ENCODE measurements around the gene AHCTF1.
"Not testable (repeated sequence)": the region's sequence is repeated elsewhere in the genome, so short reads cannot be mapped to it uniquely, and the experiment has no call there.

AHCTF1 gene

GRCh38 chr1:246906833-246907232 is 24.9 kb downstream of the AHCTF1 start:
- Mint-ChIP-seq H3K36me3 (ENCODE audit: insufficient read depth) (peaks cover 91% of the 10 kb centered on the region), H3K4me1 (ENCODE audit: low read depth in 2 of 2) (peaks cover 6 to 16% of the 10 kb centered on the region in 2 donors), H3K4me3 (no peak overlapping the region), H3K27me3 (no peaks in the 10 kb centered on the region), H3K9me3 (no peaks in the 10 kb centered on the region), H3K27ac (no peak overlapping the region)
- DNase-seq (no peak), ATAC-seq (replicated peaks) (no peak)

DNA sequence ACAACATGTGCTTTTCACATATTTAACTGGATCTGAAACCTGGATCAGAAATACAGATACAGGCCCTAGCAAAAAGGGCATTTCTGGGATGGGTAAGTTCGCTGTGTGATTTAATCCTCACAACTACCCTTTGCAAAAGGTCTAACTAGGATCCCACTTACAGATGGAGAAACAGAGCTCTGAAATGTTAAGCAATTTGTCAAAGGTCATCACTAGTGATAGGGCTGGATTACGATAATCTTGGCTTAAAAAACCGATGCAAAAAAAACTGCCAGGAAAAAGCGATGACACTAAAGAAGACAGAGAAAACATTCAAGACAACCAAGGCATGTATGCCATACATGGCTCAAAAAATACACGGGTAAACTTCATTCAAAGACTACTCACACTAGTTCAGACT is 29.9 kb downstream of the AHCTF1 start:
- Mint-ChIP-seq H3K27me3 (no peaks in the 10 kb centered on the region), H3K4me1 (ENCODE audit: low read depth in 2 of 2) (peaks cover 0 to 4% of the 10 kb centered on the region in 2 donors), H3K27ac (peak overlapping the region in 1 of 2 donors; percentile 16), H3K36me3 (ENCODE audit: insufficient read depth) (peaks cover 96% of the 10 kb centered on the region), H3K4me3 (no peak overlapping the region), H3K9me3 (no peaks in the 10 kb centered on the region)
- no peak for DNase-seq
- ATAC-seq (replicated peaks), result no peak

- Mint-ChIP-seq H3K27ac (no peak overlapping the region), H3K27me3 (no peaks in the 10 kb centered on the region), H3K36me3 (ENCODE audit: insufficient read depth) (peaks cover 96% of the 10 kb centered on the region), H3K4me1 (ENCODE audit: low read depth in 2 of 2) (peaks cover 0 to 6% of the 10 kb centered on the region in 2 donors), H3K4me3 (no peak overlapping the region), H3K9me3 (no peaks in the 10 kb centered on the region)
- DNase-seq (no peak), ATAC-seq (replicated peaks) (no peak)
Observed at GRCh38 chr1:246897302-246897701, 34.4 kb downstream of the AHCTF1 start.

DNA sequence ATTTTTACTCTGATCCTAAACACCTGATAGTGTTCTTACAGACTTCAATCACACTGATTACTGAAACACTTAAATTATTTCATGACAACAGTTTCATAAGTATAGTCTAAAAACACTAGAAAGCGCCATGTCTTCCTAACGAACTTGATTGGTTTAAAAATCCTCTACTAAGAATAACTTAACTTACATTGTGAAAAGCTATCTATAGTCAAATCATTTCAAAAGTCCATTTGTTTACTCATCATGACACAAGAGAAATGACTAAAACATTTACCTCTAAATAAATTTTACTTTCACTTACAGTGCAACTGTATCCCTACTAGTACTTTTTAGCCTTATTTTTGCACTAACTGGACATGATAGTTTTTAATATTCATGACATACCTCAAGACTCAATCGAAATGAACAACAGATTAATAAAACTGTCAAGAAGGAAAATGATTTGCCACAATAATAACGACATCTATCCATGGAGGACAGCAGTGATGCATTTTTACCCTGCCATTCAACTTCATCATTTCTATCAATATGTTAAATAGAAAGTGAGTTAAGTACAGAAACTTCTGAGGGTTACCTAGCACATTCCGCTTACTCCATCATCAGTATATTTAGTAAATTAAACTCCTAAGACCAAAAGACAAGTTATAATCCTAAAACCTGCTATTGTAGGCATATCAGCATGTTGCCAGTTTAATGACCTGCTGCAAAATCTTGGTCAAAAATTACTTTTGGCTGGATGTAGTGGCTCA is 38.4 kb downstream of the AHCTF1 start:
- Mint-ChIP-seq H3K4me1 (ENCODE audit: low read depth in 2 of 2) (peaks cover 0 to 18% of the 10 kb centered on the region in 2 donors), H3K27me3 (no peaks in the 10 kb centered on the region), H3K27ac (peak overlapping the region; percentile 22 to 38), H3K36me3 (ENCODE audit: insufficient read depth) (peaks cover 89% of the 10 kb centered on the region), H3K4me3 (no peak overlapping the region), H3K9me3 (no peaks in the 10 kb centered on the region)
- DNase-seq (no peak), ATAC-seq (replicated peaks) (no peak)

DNA sequence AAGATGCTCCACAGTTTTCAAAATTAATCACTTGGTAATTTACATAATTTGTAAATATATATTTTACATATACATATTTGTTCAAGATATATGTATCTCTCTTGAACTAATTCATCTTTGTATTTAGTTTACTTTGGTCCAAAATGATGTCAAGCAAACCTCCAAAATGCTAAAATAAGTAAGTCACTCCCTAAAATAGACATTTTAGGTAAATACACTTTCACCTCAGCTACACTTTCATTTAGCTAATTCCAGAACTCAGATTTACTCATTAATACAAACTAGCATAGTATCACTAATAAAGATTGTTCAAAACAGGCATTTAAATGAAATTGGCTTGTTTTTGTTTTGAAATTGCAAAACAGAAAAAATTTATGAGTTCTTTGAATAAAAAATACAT is 40.6 kb downstream of the AHCTF1 start:
- Mint-ChIP-seq H3K9me3 (no peaks in the 10 kb centered on the region), H3K36me3 (ENCODE audit: insufficient read depth) (peaks cover 85% of the 10 kb centered on the region), H3K4me3 (no peak overlapping the region)

DNA sequence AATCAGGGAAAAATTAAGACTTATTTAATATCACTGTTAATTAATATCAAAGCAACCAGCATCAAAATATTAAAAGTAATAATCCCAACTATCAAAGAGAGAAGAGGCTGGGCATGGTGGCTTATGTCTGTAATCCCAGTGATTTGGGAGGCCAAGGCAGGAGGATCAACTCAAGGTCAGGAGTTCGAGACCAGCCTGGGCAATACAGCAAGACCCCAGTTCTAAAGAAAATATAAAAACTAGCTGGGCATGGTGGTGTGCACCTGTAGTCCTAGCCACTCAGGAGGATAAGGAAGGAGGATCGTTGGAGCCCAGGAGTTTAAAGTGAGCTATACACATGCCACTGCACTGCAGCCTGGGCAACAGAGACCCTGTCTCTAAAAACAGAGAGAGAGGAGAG is 43.2 kb downstream of the AHCTF1 start:
- H3K36me3 Mint-ChIP-seq (ENCODE audit: insufficient read depth), result peaks cover 73% of the 10 kb centered on the region
- no peak overlapping the region for H3K4me3 Mint-ChIP-seq
- DNase-seq, result no peak
- no peaks in the 10 kb centered on the region for H3K27me3 Mint-ChIP-seq
- no peak for ATAC-seq (replicated peaks)
- H3K9me3 Mint-ChIP-seq, result no peaks in the 10 kb centered on the region
- peak overlapping the region in 1 of 2 donors; percentile 48 for H3K27ac Mint-ChIP-seq
- peaks cover 0 to 14% of the 10 kb centered on the region in 2 donors for H3K4me1 Mint-ChIP-seq (ENCODE audit: low read depth in 2 of 2)

More for the DNA sequence above, 40.6 kb downstream of the AHCTF1 start:
- Mint-ChIP-seq H3K27ac (no peak overlapping the region), H3K27me3 (no peaks in the 10 kb centered on the region), H3K4me1 (ENCODE audit: low read depth in 2 of 2) (peaks cover 0 to 17% of the 10 kb centered on the region in 2 donors)
- no peak for DNase-seq
- ATAC-seq (replicated peaks), result no peak

DNA sequence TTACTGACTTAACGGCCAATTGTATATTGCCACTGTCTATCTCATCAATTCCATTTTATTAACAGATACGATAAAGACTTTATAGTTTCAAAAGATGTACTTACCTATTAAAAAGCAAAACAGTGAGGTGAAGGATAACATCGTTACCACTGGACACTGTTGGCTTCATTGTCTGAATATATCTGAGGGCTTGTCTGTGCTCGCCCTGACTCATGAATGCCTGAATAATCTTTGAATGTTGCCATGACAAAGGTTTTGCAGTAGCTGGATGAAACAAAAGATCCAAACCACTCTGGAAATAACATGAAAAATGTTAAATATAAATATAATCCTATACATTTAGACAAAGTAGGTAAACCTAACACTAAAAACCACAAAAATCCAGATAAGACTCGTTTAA is 46.4 kb downstream of the AHCTF1 start:
- not testable (repeated sequence) for H3K27ac Mint-ChIP-seq; H3K4me3 Mint-ChIP-seq; ATAC-seq (replicated peaks); H3K9me3 Mint-ChIP-seq; H3K27me3 Mint-ChIP-seq; DNase-seq
- H3K4me1 Mint-ChIP-seq (ENCODE audit: low read depth in 2 of 2), result peaks cover 0 to 15% of the 10 kb centered on the region in 2 donors
- peaks cover 58% of the 10 kb centered on the region for H3K36me3 Mint-ChIP-seq (ENCODE audit: insufficient read depth)

DNA sequence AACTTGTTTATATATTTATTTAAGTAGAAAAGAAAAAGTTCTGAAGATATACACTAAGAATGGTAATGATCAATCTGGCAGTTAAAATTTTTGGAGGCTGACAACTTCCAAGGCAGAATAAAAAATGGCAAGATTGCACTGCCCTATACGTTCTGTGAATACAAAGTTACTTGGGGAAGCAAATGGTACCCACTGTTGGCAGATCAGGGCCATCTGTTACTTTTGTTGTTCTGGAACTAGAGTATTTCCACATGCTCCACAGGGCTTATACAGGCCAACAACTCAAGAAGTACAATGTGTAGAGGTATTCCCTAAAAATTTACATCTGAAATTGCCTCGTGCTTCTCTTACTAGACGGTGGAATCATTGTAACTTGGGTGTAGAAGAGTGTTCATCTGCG is 53.2 kb downstream of the AHCTF1 start:
- DNase-seq, result no peak
- H3K9me3 Mint-ChIP-seq, result no peaks in the 10 kb centered on the region
- no peak overlapping the region for H3K4me3 Mint-ChIP-seq
- H3K27me3 Mint-ChIP-seq, result no peaks in the 10 kb centered on the region
- ATAC-seq (replicated peaks), result no peak
- H3K27ac Mint-ChIP-seq, result no peak overlapping the region
- H3K4me1 Mint-ChIP-seq (ENCODE audit: low read depth in 2 of 2), result peaks cover 4 to 29% of the 10 kb centered on the region in 2 donors
- peaks cover 46% of the 10 kb centered on the region for H3K36me3 Mint-ChIP-seq (ENCODE audit: insufficient read depth)

DNA sequence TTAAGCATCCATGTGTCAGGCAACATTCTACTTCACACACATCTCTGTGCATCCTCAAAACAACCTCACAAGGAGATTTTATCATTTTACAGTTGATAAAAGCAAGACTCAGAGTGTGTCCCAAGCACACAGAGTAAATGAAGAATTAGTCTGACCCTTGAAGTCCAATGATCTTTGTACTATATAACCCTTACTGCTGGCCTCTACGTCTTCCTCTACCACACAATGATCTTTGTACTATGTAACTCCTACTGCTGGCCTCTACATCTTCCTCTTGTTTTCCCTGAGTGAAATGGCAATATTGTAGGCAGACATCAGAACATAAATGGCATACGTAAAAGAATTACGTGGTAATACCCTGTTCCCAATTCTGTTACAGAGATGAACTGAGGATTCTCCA is 55.3 kb downstream of the AHCTF1 start:
- Mint-ChIP-seq H3K4me1 (ENCODE audit: low read depth in 2 of 2) (peaks cover 11 to 33% of the 10 kb centered on the region in 2 donors), H3K27ac (no peak overlapping the region), H3K4me3 (no peak overlapping the region), H3K36me3 (ENCODE audit: insufficient read depth) (peaks cover 48% of the 10 kb centered on the region), H3K27me3 (no peaks in the 10 kb centered on the region), H3K9me3 (no peaks in the 10 kb centered on the region)
- no peak for ATAC-seq (replicated peaks)
- no peak for DNase-seq

DNA sequence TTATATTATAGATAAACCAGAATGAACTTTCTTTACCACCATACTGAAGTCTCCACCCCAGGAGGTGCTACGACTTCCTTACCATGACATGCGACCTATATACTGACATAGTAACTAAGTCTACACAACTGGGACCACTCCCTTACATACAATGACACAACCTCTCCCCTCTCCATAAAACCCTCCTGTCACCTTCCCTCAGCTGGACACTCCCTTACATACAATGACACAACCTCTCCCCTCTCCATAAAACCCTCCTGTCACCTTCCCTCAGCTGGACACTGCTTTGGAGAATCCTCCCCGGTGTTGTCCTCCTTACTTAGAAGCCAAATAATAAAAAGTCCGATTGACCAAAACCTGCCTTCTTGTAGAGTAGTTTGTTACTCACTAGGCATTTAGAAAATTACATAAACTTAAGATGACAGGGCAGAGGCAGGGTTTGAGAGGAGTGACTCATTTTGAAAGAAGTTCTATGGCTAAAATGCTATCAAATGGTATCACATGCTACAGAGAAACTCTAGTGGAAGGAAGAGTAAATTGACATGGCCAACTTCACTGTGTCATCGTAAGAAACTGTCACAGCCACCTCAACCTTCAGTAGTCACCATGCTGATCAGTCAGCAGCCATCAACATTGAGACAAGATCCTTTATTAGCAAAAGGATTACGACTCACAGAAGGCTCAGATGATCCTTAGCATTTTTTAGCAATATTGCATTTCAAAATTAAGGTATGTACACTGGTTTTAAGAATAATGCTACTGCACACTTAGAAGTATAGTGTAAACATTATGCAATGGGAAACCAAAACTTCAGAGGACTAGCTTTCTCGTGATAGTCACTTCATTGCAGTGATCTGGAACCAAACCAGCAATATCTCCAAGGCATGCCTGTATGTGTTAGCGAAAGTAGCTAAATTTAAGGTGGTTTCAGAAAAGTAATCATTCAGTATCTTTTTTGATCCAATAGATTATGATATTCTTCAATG is 56.4 kb downstream of the AHCTF1 start:
- H3K27me3 Mint-ChIP-seq, result no peaks in the 10 kb centered on the region
- ATAC-seq (replicated peaks), result no peak
- no peak for DNase-seq
- H3K27ac Mint-ChIP-seq, result peak overlapping the region; percentile 11 to 79
- no peak overlapping the region for H3K4me3 Mint-ChIP-seq
- H3K4me1 Mint-ChIP-seq (ENCODE audit: low read depth in 2 of 2), result peaks cover 11 to 29% of the 10 kb centered on the region in 2 donors
- H3K36me3 Mint-ChIP-seq (ENCODE audit: insufficient read depth), result peaks cover 52% of the 10 kb centered on the region
- H3K9me3 Mint-ChIP-seq, result no peaks in the 10 kb centered on the region

GRCh38 chr1:246865921-246866320 is 65.8 kb downstream of the AHCTF1 start:
- Mint-ChIP-seq H3K36me3 (ENCODE audit: insufficient read depth) (peaks cover 70% of the 10 kb centered on the region), H3K4me3 (no peak overlapping the region), H3K9me3 (no peaks in the 10 kb centered on the region), H3K27ac (no peak overlapping the region), H3K27me3 (no peaks in the 10 kb centered on the region), H3K4me1 (ENCODE audit: low read depth in 2 of 2) (peaks cover 0 to 5% of the 10 kb centered on the region in 2 donors)
- no peak for DNase-seq
- ATAC-seq (replicated peaks), result no peak

DNA sequence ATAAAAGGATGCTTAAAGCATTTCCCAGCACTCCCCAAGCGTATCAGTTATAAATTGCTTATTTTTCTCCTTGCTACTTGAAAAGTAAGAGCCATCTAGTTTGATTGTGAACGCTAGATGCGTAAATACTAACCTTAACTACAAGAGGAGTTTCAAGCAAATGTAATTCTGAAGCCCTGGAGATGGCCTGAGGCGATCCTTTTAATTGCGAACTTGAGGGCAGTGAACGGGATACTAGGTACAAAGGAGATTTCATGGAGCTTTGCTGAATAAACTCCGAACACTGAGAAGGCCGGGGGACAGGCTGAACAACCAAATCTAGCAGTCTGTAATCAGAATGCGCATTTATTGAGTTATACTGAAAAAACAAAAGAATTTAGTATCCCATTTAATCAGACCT is 68.0 kb downstream of the AHCTF1 start:
- H3K36me3 Mint-ChIP-seq (ENCODE audit: insufficient read depth), result peaks cover 69% of the 10 kb centered on the region
- not testable (repeated sequence) for H3K4me1 Mint-ChIP-seq (ENCODE audit: low read depth in 2 of 2); DNase-seq; ATAC-seq (replicated peaks); H3K9me3 Mint-ChIP-seq; H3K4me3 Mint-ChIP-seq; H3K27me3 Mint-ChIP-seq; H3K27ac Mint-ChIP-seq

DNA sequence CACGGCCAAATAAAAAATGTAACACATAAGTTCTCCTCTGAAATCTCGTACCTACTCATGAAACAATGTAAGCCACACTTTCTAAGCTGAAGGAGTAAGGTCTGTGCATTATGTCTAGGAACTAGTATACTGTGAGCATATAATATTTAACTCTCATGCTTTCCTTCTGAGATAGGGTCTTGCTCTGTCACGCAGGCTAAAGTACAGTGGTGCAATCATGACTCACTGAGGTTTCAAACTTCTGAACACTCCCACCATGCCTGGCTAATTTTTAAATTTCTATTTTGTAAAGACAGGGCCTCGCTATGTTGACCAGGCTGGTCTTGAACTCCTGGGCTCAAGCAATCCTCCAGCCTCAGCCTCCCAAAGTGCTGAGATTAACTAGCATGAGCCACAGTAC is 71.3 kb downstream of the AHCTF1 start:
- H3K4me1 Mint-ChIP-seq (ENCODE audit: low read depth in 2 of 2), result no peaks in the 10 kb centered on the region
- no peaks in the 10 kb centered on the region for H3K9me3 Mint-ChIP-seq
- H3K36me3 Mint-ChIP-seq (ENCODE audit: insufficient read depth), result peaks cover 70% of the 10 kb centered on the region

More for the DNA sequence above, 71.3 kb downstream of the AHCTF1 start:
- ATAC-seq (replicated peaks), result no peak
- no peak for DNase-seq
- H3K4me3 Mint-ChIP-seq, result no peak overlapping the region
- no peak overlapping the region for H3K27ac Mint-ChIP-seq
- H3K27me3 Mint-ChIP-seq, result no peaks in the 10 kb centered on the region

Measured in effector memory CD8-positive, alpha-beta T cell (primary cell).